HCT116 (cell line): ENCODE measurements around the gene EIF2S3B.

Experiments
- EGR1 ChIP-seq: IDR thresholded peaks from 2 replicates; pipeline ENCODE4 v1.6.1; 2012; ENCODE audit warnings: low read depth
- EZH2 ChIP-seq: fragments of 200-600 bp; sonication (generic); IDR thresholded peaks from 2 replicates; pipeline ENCODE4 v1.6.1; 2017; ENCODE audit warnings: antibody characterized with exemption, mixed run types
- FOSL1 ChIP-seq: IDR thresholded peaks from 2 replicates; pipeline ENCODE4 v1.6.1; 2012; ENCODE audit warnings: low read depth
- JUND ChIP-seq: IDR thresholded peaks from 2 replicates; pipeline ENCODE4 v1.6.1; 2012
- POLR2A ChIP-seq: IDR thresholded peaks from 2 replicates; pipeline ENCODE4 v1.7.0; 2011; ENCODE audit warnings: borderline replicate concordance; ENCODE audit not compliant: insufficient read depth, insufficient read length; ENCODE audit errors: extremely low read depth
- POLR2AphosphoS5 ChIP-seq: IDR thresholded peaks from 2 replicates; pipeline ENCODE4 v1.6.1; 2011; ENCODE audit warnings: mild to moderate bottlenecking, low read depth, low read length, moderate library complexity
- RAD21 ChIP-seq: IDR thresholded peaks from 2 replicates; pipeline ENCODE4 v1.6.1; 2012; ENCODE audit warnings: low read depth, mild to moderate bottlenecking
- SRF ChIP-seq: IDR thresholded peaks from 2 replicates; pipeline ENCODE4 v1.6.1; 2012; ENCODE audit warnings: low read depth
- TCF7L2 ChIP-seq: IDR thresholded peaks from 2 replicates; pipeline ENCODE4 v1.7.0; 2011; ENCODE audit warnings: borderline replicate concordance, inconsistent platforms; ENCODE audit not compliant: insufficient read depth, insufficient read length; ENCODE audit errors: extremely low read depth
- YY1 ChIP-seq: IDR thresholded peaks from 2 replicates; pipeline ENCODE4 v1.6.1; 2011; ENCODE audit warnings: low read length, low read depth, moderate library complexity, mild to moderate bottlenecking; ENCODE audit not compliant: insufficient replicate concordance; ENCODE audit errors: extremely low read depth
- TF ChIP-seq, protein P1 (sequence below), 3 experiments: fragments of 200-600 bp in 1 of 3; sonication (generic) in 1 of 3; IDR thresholded peaks in 2 of 3; conservative IDR thresholded peaks in 1 of 3; 2 replicates each; pipeline ENCODE4 v1.5.1; 2012 to 2017; ENCODE audit warnings: low read depth in 2 of 3, low read length in 2 of 3, antibody characterized with exemption in 1 of 3, borderline replicate concordance in 1 of 3, control low read depth in 1 of 3, mild to moderate bottlenecking in 1 of 3, mixed read lengths in 1 of 3, mixed run types in 1 of 3, moderate library complexity in 1 of 3; ENCODE audit not compliant: insufficient read depth in 1 of 3
- TF ChIP-seq, protein P2 (sequence below): IDR thresholded peaks from 2 replicates; pipeline ENCODE4 v1.6.1; 2012; ENCODE audit warnings: low read depth
- TF ChIP-seq, protein P3 (sequence below): IDR thresholded peaks from 2 replicates; pipeline ENCODE4 v1.6.1; 2011; ENCODE audit warnings: mild to moderate bottlenecking, low read length, moderate library complexity; ENCODE audit not compliant: insufficient replicate concordance; ENCODE audit errors: extremely low read depth

DNA sequence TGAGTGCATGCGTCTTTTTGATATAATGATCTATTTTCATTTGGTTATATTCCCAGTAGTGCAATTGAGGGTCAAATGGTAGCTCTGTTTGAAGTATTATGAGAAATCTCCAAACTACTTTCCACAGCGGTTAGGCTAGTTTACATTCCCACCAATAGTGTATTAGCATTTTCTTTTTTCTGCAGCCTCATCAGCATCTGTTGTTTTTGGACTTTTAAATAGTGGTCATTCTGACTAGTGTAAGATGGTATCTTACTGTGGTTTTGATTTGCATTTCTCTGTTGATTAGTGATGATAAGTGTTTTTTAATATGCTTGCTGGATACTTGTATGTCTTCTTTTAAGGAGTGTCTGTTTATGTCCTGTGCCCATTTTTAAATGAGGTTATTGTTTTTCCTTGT is 48.8 kb upstream of the EIF2S3B start:
- TF ChIP-seq, protein P1, sequence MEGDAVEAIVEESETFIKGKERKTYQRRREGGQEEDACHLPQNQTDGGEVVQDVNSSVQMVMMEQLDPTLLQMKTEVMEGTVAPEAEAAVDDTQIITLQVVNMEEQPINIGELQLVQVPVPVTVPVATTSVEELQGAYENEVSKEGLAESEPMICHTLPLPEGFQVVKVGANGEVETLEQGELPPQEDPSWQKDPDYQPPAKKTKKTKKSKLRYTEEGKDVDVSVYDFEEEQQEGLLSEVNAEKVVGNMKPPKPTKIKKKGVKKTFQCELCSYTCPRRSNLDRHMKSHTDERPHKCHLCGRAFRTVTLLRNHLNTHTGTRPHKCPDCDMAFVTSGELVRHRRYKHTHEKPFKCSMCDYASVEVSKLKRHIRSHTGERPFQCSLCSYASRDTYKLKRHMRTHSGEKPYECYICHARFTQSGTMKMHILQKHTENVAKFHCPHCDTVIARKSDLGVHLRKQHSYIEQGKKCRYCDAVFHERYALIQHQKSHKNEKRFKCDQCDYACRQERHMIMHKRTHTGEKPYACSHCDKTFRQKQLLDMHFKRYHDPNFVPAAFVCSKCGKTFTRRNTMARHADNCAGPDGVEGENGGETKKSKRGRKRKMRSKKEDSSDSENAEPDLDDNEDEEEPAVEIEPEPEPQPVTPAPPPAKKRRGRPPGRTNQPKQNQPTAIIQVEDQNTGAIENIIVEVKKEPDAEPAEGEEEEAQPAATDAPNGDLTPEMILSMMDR (IDR thresholded peaks at IDR 0.05 in 2 of 3, conservative IDR thresholded peaks at IDR 0.05 in 1 of 3; ENCODE audit: borderline replicate concordance in 1 of 3, insufficient read depth in 1 of 3, low read depth in 2 of 3, low read length in 2 of 3), result no peak
- TF ChIP-seq RAD21 (no peak), FOSL1 (no peak), TCF7L2 (no peak), EZH2 (no peak), POLR2AphosphoS5 (no peak), YY1 (no peak), SRF (no peak), EGR1 (no peak), POLR2A (no peak), JUND (no peak)
- TF ChIP-seq, protein P2, sequence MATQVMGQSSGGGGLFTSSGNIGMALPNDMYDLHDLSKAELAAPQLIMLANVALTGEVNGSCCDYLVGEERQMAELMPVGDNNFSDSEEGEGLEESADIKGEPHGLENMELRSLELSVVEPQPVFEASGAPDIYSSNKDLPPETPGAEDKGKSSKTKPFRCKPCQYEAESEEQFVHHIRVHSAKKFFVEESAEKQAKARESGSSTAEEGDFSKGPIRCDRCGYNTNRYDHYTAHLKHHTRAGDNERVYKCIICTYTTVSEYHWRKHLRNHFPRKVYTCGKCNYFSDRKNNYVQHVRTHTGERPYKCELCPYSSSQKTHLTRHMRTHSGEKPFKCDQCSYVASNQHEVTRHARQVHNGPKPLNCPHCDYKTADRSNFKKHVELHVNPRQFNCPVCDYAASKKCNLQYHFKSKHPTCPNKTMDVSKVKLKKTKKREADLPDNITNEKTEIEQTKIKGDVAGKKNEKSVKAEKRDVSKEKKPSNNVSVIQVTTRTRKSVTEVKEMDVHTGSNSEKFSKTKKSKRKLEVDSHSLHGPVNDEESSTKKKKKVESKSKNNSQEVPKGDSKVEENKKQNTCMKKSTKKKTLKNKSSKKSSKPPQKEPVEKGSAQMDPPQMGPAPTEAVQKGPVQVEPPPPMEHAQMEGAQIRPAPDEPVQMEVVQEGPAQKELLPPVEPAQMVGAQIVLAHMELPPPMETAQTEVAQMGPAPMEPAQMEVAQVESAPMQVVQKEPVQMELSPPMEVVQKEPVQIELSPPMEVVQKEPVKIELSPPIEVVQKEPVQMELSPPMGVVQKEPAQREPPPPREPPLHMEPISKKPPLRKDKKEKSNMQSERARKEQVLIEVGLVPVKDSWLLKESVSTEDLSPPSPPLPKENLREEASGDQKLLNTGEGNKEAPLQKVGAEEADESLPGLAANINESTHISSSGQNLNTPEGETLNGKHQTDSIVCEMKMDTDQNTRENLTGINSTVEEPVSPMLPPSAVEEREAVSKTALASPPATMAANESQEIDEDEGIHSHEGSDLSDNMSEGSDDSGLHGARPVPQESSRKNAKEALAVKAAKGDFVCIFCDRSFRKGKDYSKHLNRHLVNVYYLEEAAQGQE, result no peak
- TF ChIP-seq, protein P3, sequence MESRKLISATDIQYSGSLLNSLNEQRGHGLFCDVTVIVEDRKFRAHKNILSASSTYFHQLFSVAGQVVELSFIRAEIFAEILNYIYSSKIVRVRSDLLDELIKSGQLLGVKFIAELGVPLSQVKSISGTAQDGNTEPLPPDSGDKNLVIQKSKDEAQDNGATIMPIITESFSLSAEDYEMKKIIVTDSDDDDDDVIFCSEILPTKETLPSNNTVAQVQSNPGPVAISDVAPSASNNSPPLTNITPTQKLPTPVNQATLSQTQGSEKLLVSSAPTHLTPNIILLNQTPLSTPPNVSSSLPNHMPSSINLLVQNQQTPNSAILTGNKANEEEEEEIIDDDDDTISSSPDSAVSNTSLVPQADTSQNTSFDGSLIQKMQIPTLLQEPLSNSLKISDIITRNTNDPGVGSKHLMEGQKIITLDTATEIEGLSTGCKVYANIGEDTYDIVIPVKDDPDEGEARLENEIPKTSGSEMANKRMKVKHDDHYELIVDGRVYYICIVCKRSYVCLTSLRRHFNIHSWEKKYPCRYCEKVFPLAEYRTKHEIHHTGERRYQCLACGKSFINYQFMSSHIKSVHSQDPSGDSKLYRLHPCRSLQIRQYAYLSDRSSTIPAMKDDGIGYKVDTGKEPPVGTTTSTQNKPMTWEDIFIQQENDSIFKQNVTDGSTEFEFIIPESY, result no peak
